ENCODE measurements around the gene CCDC89.
A peak's percentile ranks its signal among the peaks of the same experiment; 100 is the strongest.
"Not testable (repeated sequence)": the region's sequence is repeated elsewhere in the genome, so short reads cannot be mapped to it uniquely, and the experiment has no call there.

Gene CCDC89

DNA sequence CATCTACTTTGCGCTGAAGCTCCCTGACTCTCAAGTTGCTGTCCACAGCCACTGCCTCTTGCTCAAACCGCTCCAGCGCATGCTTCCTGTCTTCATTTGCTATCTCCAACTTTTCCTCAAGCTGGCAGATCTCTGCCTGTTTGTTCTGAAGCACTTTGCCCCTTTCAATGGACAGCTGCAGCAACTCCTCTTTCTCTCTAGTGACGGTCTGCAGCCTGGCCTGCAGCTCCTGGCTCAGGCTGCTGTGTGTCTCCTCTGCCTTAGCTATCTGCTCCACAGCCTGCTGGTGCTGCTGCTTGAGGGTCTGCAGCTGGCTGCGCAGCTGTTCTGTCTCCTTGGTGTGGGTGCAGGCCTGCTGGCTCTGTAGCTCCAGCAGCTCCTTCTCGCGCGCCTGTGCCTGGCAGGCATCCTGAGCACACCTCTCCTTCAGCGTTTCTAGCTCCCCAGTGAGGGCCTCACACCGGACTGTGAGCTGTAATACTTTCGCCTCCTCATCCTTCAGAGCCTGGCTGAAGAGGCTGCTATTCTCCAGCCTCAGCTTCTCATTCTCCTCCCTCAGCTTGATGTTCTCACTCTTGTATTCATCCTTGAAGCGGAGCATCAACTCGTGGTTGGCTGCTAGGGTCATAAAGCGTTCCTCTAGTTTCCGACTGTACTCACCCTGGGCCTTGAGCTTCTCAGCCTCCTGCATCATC lies 723 bp downstream of the CCDC89 start:
- DNase-seq (ENCODE audit: low read depth) = no peak

DNA sequence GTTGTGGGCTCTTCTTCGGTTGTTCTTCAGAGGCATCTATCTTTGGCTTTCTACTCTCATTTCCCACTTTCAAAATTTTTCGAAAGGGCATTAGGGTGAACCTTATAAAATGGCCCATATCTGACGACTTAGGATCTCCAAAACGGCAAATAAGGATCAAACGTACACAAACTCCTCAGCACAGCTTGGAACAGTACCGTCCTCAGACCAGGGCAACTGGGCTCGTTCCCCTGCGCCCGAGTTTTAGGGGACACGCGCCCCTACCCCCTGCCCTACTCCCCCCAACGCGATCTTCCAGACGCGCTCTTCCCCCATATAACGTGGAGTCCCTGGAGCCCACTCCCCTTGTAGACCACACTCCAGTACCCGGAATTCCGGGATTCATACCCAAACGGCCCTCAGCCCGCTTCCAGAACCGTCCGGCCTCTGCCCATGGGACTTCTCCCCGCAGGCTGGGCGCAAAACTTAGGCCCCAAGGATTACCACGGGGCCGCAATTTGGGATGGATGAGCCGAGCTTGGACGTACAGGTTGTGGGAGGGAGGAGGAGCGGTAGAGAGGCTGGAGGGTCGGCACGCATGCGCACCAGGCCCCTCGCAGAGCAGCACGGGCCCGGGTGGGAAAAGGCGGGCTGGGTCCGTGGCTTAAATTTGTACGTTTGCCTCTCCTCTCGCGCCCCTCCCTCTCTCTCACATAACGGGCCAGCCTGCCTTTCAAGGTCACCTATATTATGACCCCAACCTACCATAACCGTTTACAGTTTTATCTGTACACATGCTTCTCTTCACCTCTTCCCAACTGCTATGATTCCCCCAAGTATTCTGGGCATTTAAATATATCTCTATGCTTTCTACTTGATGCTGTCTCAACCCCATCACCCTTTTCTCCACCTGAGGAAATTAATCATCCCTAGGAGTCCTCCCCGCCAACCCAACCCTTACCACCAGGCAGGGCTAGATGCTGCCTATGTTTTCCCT lies 3.4 kb downstream of the CCDC89 start:
- DNase-seq (ENCODE audit: low read depth) = no peak

DNA sequence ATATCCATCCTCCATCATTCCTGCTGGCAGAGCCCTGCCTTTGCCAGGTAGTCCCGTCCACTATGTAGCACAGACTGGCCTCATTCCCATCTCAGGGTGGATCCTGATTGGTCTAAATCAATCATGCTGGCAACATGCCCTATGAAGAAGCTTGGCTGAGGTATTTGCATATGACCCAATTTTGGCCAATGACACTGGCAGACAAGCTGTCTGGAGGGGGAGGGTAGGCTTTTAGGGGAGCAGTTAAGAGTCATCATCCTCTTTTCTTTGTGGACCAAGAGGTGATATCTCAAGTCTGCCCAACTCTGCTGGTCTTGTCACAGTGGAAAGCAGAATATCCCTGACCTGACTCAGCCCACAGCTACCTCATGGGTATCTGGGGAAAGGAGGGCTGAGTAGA lies 5.1 kb downstream of the CCDC89 start:
- no peak for DNase-seq (ENCODE audit: low read depth)

DNA sequence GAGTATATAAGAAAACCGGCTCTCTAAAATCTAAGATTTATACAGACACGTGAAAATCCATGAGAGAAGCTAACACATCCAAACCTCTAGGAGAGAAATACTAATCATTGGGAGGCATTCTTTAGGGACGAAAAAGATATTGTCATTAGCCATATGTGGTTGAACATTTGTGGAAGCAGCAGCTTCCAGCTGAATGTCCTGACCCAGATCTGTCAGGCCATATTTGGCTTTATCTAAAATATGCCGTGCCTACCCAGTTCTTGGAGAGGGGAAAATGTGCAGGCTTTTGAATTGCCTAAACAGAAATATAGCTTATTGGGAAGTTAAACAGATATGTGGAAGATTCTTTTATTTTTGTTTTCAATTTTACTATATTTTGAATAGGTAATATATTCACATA lies 6.4 kb downstream of the CCDC89 start:
- DNase-seq (ENCODE audit: low read depth) = no peak

DNA sequence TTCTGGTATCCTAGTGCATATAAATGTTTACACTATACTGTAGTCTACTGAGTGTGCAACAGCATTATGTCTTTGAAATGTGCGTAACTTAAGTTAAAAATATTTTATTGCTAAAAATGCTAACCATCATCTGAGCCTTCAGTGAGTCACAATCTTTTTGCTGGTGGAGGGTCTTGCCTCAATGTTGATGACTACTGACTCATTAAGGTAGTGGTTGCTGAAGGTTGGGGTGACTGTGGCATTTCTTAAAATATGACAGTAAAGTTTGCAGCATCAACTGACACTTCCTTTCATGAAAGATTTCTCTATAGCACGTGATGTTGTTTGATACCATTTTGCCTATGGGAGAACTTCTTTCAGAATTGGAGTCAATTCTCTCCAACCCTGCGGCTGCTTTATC lies 12.6 kb downstream of the CCDC89 start:
- DNase-seq (ENCODE audit: low read depth) = no peak

DNA sequence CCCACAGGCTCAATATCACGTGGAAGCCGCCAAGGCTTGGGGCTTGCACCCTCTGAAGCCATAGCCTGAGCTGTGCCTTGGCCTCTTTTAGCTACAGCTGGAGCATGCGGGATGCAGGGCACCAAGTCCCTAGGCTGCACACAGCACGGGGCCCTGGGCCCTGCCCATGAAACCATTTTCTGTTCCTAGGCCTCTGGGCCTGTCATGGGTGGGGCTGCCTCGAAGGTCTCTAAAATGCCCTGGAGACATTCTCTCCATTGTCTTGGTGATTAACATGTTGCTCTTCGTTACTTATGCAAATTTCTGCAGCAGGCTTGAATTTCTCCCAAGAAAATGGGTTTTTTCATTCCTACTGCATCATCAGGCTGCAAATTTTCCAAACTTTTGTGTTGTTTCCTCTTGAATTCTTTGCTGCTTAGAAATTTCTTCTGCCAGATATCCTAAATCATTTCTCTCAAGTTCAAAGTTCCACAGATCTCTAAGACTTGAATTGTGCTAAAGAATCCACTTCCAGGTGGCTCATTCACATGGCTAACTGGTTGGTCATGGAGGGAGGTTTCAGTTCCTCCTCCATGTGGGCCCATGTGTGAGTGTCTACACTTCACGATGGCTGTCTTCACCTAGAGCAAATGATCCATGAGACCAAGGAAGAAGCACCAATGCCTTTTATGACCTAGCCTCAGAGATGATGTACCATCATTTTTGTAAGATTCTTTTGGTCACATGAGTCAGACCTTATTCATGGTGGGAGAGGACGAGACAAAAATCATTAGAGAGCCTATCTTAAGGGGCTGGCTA lies 13.7 kb downstream of the CCDC89 start:
- DNase-seq (ENCODE audit: low read depth) = no peak

DNA sequence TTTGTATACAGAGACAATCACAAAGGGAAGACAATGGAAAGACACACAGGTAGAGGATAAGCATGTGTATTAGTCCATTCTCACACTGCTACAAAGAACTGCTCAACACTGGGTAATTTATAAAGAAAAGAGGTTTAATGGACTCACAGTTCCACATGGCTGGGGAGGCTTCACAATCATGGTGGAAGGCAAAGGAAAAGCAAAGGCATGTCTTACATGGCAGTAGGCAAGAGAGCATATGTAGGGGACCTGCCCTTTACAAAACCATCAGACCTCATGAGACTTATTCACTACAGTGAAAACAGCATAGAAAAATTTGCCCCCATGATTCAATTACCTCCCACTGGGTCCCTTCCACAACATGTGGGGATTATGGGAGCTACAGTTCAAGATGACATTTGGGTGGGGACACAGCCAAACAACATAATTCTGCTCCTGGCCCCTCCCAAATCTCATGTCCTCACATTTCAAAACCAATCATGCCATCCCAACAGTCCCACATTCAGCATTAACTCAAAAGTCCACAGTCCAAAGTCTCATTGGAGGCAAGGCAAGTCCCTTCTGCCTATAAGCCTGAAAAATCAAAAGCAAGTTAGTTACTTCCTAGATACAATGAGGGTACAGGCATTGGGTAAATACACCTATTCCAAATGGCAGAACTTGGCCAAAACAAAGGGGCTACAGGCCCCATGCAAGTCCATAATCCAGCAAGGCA lies 14.9 kb downstream of the CCDC89 start:
- not testable (repeated sequence) for DNase-seq (ENCODE audit: low read depth)

DNA sequence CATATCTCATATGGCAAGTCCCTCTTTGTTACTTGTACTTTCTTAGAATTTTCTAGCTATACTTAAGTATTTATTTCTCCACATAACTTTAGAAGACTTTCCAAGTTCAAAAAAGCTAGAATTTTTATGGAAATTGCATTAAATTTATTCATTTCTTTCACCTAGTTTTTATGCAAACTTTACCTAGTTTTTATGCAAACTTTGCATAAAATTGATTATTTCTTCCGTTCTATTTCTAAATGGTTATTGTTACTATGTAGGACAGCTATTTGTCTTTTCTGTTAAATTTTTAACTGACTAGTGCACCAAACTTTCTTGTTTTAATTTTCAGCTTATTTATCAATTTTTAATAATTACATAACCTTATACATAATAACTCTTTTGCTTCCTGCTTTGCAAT lies 17.8 kb downstream of the CCDC89 start:
- DNase-seq (ENCODE audit: low read depth) = no peak

DNA sequence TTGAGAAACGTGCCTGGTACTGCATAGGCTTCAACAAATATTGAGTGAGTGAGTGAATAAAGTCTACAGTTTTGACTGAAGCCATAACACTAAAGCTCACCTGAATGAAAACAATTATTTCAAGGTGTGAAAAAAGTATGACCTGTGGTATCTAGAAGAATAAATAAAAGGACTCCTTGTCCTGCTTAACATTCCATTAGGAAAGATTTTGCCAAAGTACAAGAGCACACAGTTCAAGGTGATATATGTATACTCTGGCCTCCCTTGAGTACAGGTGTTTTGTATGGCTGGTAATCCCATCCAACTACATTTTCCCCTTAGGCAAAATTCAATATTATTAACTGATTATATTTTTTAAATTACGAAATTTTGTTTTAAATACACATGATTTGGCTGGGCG lies 19.3 kb downstream of the CCDC89 start:
- no peak for DNase-seq (ENCODE audit: low read depth)

DNA sequence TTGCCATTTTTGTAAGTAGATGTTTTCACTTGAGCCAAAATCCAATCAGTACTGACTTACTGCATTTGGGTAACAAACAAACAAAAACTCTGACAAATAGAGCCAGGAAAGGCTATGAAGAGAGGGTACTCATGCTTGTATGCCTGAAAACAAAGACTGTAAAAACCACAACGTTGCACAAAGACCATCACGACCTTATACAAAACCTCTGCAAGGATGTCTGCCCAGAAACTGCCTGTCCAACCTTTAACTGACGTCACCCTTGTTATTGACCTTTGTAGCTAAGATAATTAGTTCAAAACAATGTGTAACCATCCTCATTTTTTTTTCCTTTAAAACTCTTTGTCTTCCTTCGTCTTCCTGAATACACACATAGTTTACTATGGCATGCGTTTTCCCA lies 20.3 kb downstream of the CCDC89 start:
- no peak for DNase-seq (ENCODE audit: low read depth)

DNA sequence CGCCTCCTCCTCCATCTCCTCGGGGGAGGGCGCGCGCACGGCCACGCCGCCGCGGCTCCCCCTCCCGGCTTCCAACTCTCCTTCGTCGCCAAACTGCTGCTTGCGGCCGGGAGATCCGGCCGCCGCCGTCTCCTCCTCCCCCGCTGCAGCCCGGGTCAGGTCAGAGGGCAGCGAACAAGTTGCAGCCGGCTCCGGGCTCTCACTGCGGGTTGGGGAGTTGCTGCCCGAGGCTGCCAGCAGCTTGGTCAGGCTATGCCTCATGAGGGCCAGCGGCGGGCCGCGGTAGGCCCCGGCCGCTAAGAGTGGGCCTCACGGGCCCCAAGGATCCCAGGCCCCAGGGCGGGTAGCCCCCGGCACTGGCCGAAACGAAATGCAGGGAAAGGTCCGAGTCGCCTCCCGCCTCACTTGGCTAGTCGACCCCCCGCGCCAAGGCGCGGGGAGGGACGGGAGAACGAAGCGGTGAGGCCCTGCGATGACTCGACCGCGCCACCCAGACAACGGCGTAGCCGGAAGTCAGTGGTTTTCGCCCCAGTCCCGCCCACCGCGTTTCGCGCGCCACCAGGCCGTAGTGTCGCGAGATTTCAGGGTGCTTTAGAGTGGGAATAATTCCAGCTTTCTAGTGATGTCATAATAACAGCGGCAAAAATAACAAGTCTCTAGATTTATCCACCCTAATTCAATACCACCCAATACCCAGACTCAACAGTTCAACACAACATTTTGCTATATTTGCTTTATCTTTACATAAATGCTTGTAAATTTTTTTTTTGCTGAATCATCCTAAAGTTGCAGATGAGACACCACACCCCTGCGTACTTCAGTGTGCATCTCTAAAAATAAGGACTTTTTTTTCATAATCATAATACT lies 21.1 kb downstream of the CCDC89 start, which contains the start of gene CREBZF:
CREBZF (minus strand) TSS at position 515 of the 867 bp plus-strand sequence; CDS start at position 261, 254 bp downstream.
- peak; percentile 86 for DNase-seq (ENCODE audit: low read depth)

DNA sequence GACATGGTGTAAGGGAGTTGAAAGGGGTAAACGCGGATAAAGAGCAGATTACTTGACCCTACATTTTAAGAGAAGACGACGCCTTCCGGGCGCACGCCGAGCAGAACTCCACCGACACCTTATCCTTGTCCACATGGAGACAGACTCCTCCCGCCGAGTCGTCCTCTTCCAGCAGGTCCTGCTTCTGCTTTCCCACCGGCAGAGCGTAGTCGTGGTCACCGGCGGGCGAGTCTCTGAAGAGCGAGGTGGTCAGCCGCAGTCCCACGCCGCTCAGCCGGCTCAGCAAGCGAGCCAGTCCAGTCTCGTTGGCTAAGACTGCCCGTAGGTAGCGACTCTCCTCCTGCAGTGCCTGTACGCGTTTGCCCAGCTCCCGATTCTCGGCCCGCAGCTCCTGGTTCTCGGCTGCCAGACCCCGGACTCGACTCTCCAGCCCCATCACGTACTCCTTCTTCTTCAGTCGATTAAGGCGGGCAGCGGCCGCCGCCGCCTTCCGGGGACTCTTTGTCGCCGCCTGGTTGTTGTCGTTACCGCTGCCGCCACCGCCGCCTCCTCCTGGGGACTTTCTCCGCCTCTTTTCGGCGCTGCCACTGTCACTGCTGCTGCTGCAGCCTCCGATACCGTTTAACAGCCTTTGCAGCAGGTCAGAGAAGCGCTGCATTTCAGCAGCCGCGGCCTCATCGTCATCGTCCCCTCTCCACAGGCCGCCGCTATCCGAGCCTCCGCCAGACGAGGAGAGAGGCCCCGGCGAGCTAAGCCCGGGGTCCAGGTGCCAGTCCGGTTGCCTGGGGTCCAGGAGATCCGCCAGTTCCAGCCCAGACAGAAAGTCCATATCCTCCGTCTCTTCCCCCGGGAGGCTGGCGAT lies 22.0 kb downstream of the CCDC89 start:
- no peak for DNase-seq (ENCODE audit: low read depth)

DNA sequence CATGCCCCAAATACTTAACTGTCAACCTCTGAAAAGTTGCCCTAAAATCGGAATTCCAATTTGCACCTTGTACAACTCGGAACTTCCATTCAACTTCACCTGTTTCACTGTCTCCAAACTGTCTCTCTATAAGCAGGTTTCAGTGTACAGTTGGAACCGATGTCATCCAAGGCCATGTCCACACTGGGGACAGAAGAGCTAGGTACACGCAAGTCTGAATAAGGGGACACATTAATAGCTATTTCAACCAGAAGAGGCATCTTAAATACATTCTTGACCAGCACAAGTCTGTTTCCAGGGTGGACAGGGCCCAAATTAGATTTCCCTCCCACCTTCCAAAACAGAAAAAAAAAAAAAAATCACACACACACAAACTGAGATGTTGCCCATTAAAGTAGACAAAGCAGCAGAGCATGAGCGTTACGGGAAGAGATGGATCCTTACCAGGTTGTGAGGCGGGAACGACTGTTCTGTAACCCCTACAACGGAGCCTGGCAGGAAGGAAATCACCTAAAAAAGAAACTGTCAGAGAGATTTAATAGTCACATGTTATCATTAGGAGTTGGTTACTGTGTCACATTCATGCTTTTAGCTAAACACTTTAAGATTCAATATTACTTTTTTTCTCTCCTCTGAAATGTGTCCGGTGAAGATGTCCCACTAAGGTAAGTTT lies 22.8 kb downstream of the CCDC89 start:
- no peak for DNase-seq (ENCODE audit: low read depth)

DNA sequence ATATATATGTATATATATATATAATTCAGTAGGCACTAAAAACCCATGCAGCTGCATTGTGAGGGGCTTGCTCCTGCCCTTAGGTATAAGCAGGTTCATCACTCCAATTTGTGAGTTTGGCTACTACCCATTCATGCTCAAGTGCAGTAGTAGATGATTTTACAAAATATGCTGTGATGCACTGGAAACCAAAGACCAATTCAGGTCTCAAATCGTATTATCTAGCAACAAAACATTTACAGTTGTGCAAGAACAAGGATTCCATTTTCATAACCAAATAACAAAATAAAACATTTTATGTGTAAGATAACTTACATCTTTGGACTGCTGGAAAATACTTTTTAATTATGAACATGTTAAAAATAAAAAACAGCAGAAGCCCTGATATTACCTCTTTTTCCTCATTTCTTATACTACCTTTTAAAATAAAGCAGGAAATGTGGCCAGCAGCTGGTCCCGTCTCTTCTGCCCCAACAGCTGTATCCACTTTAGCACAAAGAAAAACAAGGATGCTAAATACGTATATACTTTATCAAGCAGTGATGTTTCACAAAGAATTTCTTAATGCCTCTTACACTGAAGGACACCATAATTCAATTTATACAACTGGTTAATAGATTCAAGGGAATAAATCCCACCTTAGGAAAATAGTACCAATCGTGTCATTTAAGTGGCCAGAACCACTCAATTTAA lies 23.9 kb downstream of the CCDC89 start:
- DNase-seq (ENCODE audit: low read depth) = no peak

DNA sequence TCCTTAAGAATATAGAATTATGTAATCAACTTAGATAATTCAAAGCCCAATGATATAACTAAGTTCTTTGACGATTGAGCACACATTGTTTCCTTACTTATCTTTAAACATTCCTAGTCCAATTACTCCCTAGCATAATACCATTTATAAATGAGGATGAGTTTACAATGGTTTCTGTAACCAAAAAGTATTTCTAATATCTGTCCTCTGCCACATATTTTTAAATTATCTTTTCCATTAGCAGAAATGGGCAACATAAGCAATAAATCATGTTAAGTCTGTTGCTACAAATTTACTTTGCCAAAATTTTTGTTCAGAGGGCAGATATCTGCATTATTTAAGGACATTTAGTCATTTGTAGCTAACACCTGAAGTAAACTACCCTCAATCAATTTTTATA lies 27.8 kb downstream of the CCDC89 start:
- DNase-seq (ENCODE audit: low read depth) = no peak

DNA sequence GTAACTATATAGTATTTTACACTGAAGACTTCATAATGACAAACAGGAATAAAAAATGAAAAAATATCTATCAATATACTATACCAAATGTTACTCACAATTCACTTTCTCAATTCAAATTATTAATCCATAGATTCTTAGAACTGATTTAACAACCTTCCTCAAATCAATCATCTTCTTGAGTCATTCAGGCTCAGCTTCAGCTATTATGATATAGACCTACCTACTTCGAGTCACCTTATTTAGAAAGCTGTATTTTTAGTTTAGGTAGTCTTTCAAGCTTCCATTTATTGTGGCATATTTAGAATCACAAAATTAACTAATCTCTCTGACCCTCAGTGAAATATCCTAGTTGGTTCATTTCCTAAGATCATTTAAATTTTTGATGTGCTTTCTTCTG lies 29.2 kb downstream of the CCDC89 start:
- no peak for DNase-seq (ENCODE audit: low read depth)

DNA sequence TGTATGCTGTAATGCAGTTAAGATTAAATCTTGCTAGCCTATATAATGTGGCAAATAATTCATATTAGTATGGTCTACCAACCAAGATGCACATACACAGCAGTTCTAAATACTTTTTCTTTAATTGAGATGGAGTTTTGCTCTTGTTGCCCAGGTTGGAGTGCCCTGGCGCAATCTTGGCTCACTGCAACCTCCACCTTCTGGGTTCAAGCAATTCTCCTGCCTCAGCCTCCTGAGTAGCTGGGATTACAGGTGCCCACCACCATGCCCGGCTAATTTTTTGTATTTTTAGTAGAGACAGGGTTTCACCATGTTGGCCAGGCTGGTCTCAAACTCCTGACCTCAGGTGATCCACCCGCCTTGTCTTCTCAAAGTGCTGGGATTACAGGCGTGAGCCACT lies 31.7 kb downstream of the CCDC89 start:
- not testable (repeated sequence) for DNase-seq (ENCODE audit: low read depth)

DNA sequence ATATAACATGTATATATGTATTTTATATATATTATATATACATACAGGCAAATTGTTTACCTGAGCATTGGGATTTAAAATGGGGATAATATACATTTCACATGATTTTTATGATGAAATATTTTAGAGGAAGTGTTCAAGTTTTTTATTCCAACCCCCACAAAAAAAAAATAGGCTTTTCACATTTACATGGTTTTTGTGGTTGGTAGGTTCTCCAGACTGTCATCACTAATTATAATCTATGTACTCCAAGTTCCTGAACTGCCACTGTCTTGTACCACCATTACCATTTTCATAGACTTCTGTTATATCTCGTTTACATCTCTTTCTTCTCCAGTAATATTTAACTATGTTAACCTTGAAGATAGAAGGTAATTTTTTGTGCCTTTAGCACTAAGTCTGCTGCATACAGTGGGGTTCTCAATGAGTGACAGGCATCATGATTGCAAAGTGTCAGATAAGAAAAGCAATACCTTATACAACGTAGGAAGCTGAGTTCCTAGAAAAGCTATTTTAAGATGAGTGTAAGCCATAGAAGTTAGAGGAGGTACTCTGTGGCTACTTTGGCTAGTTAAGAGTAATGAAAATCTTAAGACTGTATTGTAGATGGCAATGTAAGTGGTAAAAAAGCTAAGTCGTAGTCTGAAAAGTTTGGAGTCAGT lies 33.1 kb downstream of the CCDC89 start:
- no peak for DNase-seq (ENCODE audit: low read depth)
